H1 (cell line): ENCODE measurements around the gene TDRKH. TPM values are rescaled to one million over a fixed set of nuclear protein-coding genes. Genes with fewer than 3 reads are reported as not detected.

Source experiments
- PHF8 ChIP-seq: fragments of 200-600 bp; sonication (generic); conservative IDR thresholded peaks from 2 replicates; pipeline ENCODE4 v1.7.1; 2012; ENCODE audit warnings: low read depth, mild to moderate bottlenecking, inconsistent platforms, low read length, moderate library complexity
- RFX5 ChIP-seq: IDR thresholded peaks from 2 replicates; pipeline ENCODE4 v1.6.1; 2011; ENCODE audit warnings: low read depth, low read length, improper control_type of control experiment, borderline replicate concordance
- ZNF274 ChIP-seq: IDR thresholded peaks from 2 replicates; pipeline ENCODE4 v1.7.0; 2012; ENCODE audit warnings: low read length, borderline replicate concordance; ENCODE audit errors: extremely low read depth
- polyA plus RNA-seq, 7 experiments: library from polyadenylated mRNA; depleted of rRNA in 3 of 7; stranded (reverse) in 5 of 7; unstranded in 2 of 7; fragments of >200 nt in 5 of 7; fragments of 200-250 nt in 2 of 7; gene quantifications; 1 replicate in 5 of 7; 2 replicates in 1 of 7; 4 replicates in 1 of 7; pipeline versions ENCODE4 v1.2.1 to v1.2.3, GENCODE V29; 2011 to 2013; ENCODE audit warnings: missing spikeins in 2 of 7, mixed read lengths in 2 of 7
- total RNA-seq: library from RNA; stranded (reverse); fragmentation: NEBNext Ultra II Directional; extraction: Animal tissue kit (Norgen Biotek cat#: 25700); gene quantifications from 2 replicates; pipeline ENCODE4 v1.2.1, GENCODE V29; 2021

Gene TDRKH
- total and polyA plus RNA-seq, 2 of the 8 experiments (the other 6 are each of a cell fraction or from before 2014, with no cell fraction given) = 9.9 to 26.1 TPM

DNA sequence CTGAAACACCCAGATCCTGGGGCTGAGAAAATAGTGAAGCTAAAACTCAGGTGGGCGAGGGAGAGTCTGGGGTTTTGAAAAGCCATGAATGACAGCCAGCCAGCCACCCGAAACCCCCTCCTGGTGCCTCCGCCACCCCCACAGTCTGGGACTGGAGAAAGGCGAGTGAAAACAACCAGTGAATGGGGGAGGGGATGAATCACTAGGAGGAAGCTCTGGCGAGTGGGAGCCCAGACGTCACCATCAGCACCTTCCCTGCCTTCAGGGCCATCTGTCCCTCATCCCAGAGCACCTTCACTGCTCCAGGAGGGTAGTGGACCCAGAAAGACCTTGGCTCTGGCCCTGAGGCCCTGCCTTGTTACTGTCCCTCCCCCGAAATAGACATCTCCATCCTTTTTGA, 32.1 kb upstream of the TDRKH start (continued):
- TF ChIP-seq PHF8 = no peak
- TF ChIP-seq ZNF274 = no peak
- TF ChIP-seq RFX5 = no peak
